ENCODE data around the gene ELP1. TPM values are rescaled to one million over a fixed set of nuclear protein-coding genes. Genes with fewer than 3 reads are reported as not detected.

The ELP1 gene
- total and polyA plus RNA-seq, 2 donors (not counting 3 experiments of a cell fraction or from before 2014, with no cell fraction given): 12.6 to 21.8 TPM

GRCh38 chr9:108956022-108956630, 22.2 kb upstream of the ELP1 start:
- FAIRE-seq (no peak), DNase-seq (ENCODE audit: low read depth, low spot score) (no peak)
- no peak for TF ChIP-seq GATA2 (IDR thresholded peaks at IDR 0.05; ENCODE audit: insufficient read depth, insufficient read length, low read depth, low read length)
- H3K9me3 ChIP-seq (replicated peaks; ENCODE audit: control insufficient read depth, insufficient read depth, low read length): no peaks in the 10 kb centered on the region
- H3K27ac ChIP-seq (ENCODE audit: insufficient read depth, low read depth, low read length): no peak overlapping the region
- no peak overlapping the region for H3K9ac ChIP-seq (replicated peaks; ENCODE audit: extremely low read depth, insufficient read depth, low read length)
- H3K79me2 ChIP-seq (ENCODE audit: control insufficient read depth, insufficient read depth, low read length): no peaks in the 10 kb centered on the region
- no peak overlapping the region for H3K4me3 ChIP-seq (replicated peaks in 1 of 3; ENCODE audit: insufficient read depth in 1 of 3, low read depth in 1 of 3, low read length in 3 of 3)
- ChIA-PET POLR2A (no interaction called here), CTCF (no interaction called here)
- no TSS peak for BruUV-seq (replicated peaks)
- H3K27me3 ChIP-seq (ENCODE audit: control insufficient read depth in 2 of 2, insufficient read depth in 2 of 2, low read length in 2 of 2): no peaks in the 10 kb centered on the region
- dilution Hi-C loops (cut with MboI; ENCODE audit: extremely low pct_ligation_motif_present, low sequenced_read_pairs) (no loop called here), intact Hi-C loops (cut with micrococcal nuclease) (no loop called here)
- H3K9me1 ChIP-seq (replicated peaks; ENCODE audit: control insufficient read depth, extremely low read depth, insufficient read depth, low read length): no peaks in the 10 kb centered on the region
- H3K4me1 ChIP-seq (ENCODE audit: control insufficient read depth, extremely low read depth, insufficient read depth, low read length): peaks cover 9% of the 10 kb centered on the region
- H2AFZ ChIP-seq (ENCODE audit: low read depth, low read length): no peak overlapping the region
- H3K36me3 ChIP-seq (ENCODE audit: control insufficient read depth in 2 of 2, extremely low read depth in 1 of 2, insufficient read depth in 2 of 2, low read length in 2 of 2): peaks cover 0 to 2% of the 10 kb centered on the region in 2 experiments
- H4K20me1 ChIP-seq (replicated peaks; ENCODE audit: control insufficient read depth, extremely low read depth, insufficient read depth, low read length): no peaks in the 10 kb centered on the region
- H3K4me2 ChIP-seq (ENCODE audit: insufficient read depth, low read length): no peak overlapping the region

DNA sequence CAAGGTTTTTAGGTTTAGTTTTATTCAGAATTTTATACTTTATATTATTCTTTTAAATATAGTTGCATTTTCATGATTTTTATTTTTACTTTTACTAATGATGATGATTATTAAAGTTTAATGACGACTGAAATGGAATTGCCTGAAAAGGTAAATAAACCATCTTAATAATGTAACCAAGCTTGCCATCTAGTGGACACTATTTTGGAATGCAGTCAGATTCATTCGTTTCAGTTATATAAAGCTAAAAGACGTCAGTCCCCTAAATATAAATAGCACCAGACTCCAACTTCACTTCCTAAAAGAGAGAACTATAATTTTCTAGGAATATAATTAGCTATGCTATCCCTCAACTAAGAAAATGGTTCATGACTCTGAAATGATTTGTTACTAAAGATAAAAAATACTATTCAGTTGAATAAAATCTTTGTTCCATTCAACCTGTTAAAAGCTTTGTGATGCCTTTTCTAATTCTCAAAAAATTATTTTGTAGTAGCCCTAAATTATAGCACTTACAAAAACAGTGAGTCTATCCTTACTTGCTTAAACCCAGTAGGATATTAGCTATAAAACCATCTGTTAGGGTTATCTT, 20.2 kb upstream of the ELP1 start:
- H3K9me1 ChIP-seq (replicated peaks; ENCODE audit: control insufficient read depth, extremely low read depth, insufficient read depth, low read length): no peaks in the 10 kb centered on the region
- no peaks in the 10 kb centered on the region for H4K20me1 ChIP-seq (replicated peaks; ENCODE audit: control insufficient read depth, extremely low read depth, insufficient read depth, low read length)
- no peak for TF ChIP-seq JUN (IDR thresholded peaks at IDR 0.05; ENCODE audit: borderline replicate concordance, insufficient read depth, insufficient read length, low read depth)
- TF ChIP-seq EZH2 (IDR thresholded peaks at IDR 0.05; ENCODE audit: borderline replicate concordance, low read depth, low read length, severe bottlenecking): no peak
- TF ChIP-seq MYC (IDR thresholded peaks at IDR 0.05; ENCODE audit: low read depth, low read length): no peak
- TF ChIP-seq POLR2A (IDR thresholded peaks at IDR 0.05; ENCODE audit: low read depth, low read length): no peak
- TF ChIP-seq POLR2AphosphoS5 (IDR thresholded peaks at IDR 0.05; ENCODE audit: insufficient read depth, low read depth, low read length): no peak
- TF ChIP-seq FOS (IDR thresholded peaks at IDR 0.05; ENCODE audit: borderline replicate concordance, insufficient read depth, low read length): no peak
- TF ChIP-seq, protein P1, sequence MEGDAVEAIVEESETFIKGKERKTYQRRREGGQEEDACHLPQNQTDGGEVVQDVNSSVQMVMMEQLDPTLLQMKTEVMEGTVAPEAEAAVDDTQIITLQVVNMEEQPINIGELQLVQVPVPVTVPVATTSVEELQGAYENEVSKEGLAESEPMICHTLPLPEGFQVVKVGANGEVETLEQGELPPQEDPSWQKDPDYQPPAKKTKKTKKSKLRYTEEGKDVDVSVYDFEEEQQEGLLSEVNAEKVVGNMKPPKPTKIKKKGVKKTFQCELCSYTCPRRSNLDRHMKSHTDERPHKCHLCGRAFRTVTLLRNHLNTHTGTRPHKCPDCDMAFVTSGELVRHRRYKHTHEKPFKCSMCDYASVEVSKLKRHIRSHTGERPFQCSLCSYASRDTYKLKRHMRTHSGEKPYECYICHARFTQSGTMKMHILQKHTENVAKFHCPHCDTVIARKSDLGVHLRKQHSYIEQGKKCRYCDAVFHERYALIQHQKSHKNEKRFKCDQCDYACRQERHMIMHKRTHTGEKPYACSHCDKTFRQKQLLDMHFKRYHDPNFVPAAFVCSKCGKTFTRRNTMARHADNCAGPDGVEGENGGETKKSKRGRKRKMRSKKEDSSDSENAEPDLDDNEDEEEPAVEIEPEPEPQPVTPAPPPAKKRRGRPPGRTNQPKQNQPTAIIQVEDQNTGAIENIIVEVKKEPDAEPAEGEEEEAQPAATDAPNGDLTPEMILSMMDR (IDR thresholded peaks at IDR 0.05; ENCODE audit: extremely low read depth in 1 of 2, insufficient read depth in 1 of 2, low read depth in 1 of 2, low read length in 2 of 2): peak in 1 of 2 donors; percentile 34
- peaks cover 20% of the 10 kb centered on the region for H3K4me1 ChIP-seq (ENCODE audit: control insufficient read depth, extremely low read depth, insufficient read depth, low read length)
- ChIA-PET POLR2A (no interaction called here), CTCF (interaction anchor here (0.6 to 1.9 kb wide), 74 partner anchors 10 to 1532 kb away, joined by 3 to 33 read pairs (median 5); partner anchors contain the start of genes ABITRAM, CTNNAL1, ELP1 and TMEM245)
- dilution Hi-C loops (cut with MboI; ENCODE audit: extremely low pct_ligation_motif_present, low sequenced_read_pairs) (no loop called here), intact Hi-C loops (cut with micrococcal nuclease) (loop anchor here (2.0 to 5.0 kb wide), 4 partner anchors 65 to 367 kb away; partner anchors contain the start of gene EPB41L4B)
- H3K27me3 ChIP-seq (ENCODE audit: control insufficient read depth in 2 of 2, insufficient read depth in 2 of 2, low read length in 2 of 2): no peaks in the 10 kb centered on the region
- no peak overlapping the region for H3K9ac ChIP-seq (replicated peaks; ENCODE audit: extremely low read depth, insufficient read depth, low read length)
- no peak overlapping the region for H3K4me3 ChIP-seq (replicated peaks in 1 of 3; ENCODE audit: insufficient read depth in 1 of 3, low read depth in 1 of 3, low read length in 3 of 3)
- H3K27ac ChIP-seq (ENCODE audit: insufficient read depth, low read depth, low read length): no peak overlapping the region
- DNase-seq (ENCODE audit: low read depth, low spot score) (peak; percentile 78), FAIRE-seq (peak; percentile 79)
- H2AFZ ChIP-seq (ENCODE audit: low read depth, low read length): no peak overlapping the region
- no TSS peak for BruUV-seq (replicated peaks)
- H3K79me2 ChIP-seq (ENCODE audit: control insufficient read depth, insufficient read depth, low read length): no peaks in the 10 kb centered on the region
- no peaks in the 10 kb centered on the region for H3K9me3 ChIP-seq (replicated peaks; ENCODE audit: control insufficient read depth, insufficient read depth, low read length)
- H3K36me3 ChIP-seq (ENCODE audit: control insufficient read depth in 2 of 2, extremely low read depth in 1 of 2, insufficient read depth in 2 of 2, low read length in 2 of 2): no peaks in the 10 kb centered on the region
- no peak overlapping the region for H3K4me2 ChIP-seq (ENCODE audit: insufficient read depth, low read length)

Measured in endothelial cell of umbilical vein (primary cell).